Right atrium auricular region (tissue), 2 donors: ENCODE data around the gene DBN1. TPM values are rescaled to one million over a fixed set of nuclear protein-coding genes. Genes with fewer than 3 reads are reported as not detected.
A peak's percentile ranks its signal among the peaks of the same experiment; 100 is the strongest.

Source experiments
- DNase-seq: peaks from one replicate; pipeline ENCODE4 v3.0.0-alpha.2; 2019; ENCODE audit warnings: low spot score
- H3K27ac ChIP-seq, 2 donors: fragments of 200-600 bp; sonication (generic); 1 replicate in 1 of 2; 2 replicates in 1 of 2; pipeline ENCODE4 v1.5.1; 2016 to 2019
- H3K27me3 ChIP-seq, 2 donors: fragments of 200-600 bp; sonication (generic); one replicate each; pipeline versions ENCODE4 v1.5.1 to v1.6.0; 2017 to 2019
- H3K36me3 ChIP-seq: fragments of 200-600 bp; sonication (generic); one replicate; pipeline ENCODE4 v1.5.1; 2016
- H3K4me1 ChIP-seq, 2 donors: fragments of 200-600 bp; sonication (generic); one replicate each; pipeline versions ENCODE4 v1.5.1 to v1.6.0; 2017 to 2019
- H3K4me3 ChIP-seq, 2 donors: fragments of 200-600 bp; sonication (generic); 1 replicate in 1 of 2; 2 replicates in 1 of 2; pipeline ENCODE4 v1.5.1; 2017 to 2019; ENCODE audit warnings: mild to moderate bottlenecking in 1 of 2, moderate library complexity in 1 of 2
- H3K9me3 ChIP-seq, 2 donors: fragments of 200-600 bp; sonication (generic); one replicate each; pipeline ENCODE4 v1.5.1; 2019
- total RNA-seq, 2 donors: library from RNA; depleted of rRNA; stranded (reverse); fragments of >200 nt; gene quantifications; one replicate each; pipeline ENCODE4 v1.1.0, GENCODE V29; 2016
- TF ChIP-seq, protein P1 (sequence below), 2 donors: fragments of 200-600 bp; sonication (generic); IDR thresholded peaks; one replicate each; pipeline ENCODE4 v1.5.1; 2019; ENCODE audit warnings: antibody characterized with exemption in 2 of 2

DBN1 gene
- total RNA-seq, 2 donors from 2014 or later = 25.0 to 47.2 TPM

DNA sequence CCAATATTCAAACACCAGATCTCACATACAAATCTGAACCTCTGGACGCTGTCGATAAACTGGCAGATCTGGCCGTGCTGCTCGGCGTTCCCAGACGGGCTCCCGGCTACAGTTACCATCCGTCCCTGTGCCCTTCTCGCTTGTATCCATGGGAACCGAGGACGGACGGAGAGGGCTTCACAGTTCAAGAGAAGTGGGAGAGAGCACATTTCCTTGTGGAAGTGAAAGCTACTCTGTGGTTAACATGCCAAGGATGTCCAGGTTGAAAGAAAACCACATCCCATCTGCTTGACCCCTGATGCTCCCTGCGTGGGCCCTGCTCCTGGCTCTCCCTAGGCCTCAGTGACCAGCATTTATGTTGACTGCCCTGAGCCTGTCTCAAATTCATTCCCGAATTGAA, 6.3 kb upstream of the DBN1 start:
- no peak for DNase-seq

DNA sequence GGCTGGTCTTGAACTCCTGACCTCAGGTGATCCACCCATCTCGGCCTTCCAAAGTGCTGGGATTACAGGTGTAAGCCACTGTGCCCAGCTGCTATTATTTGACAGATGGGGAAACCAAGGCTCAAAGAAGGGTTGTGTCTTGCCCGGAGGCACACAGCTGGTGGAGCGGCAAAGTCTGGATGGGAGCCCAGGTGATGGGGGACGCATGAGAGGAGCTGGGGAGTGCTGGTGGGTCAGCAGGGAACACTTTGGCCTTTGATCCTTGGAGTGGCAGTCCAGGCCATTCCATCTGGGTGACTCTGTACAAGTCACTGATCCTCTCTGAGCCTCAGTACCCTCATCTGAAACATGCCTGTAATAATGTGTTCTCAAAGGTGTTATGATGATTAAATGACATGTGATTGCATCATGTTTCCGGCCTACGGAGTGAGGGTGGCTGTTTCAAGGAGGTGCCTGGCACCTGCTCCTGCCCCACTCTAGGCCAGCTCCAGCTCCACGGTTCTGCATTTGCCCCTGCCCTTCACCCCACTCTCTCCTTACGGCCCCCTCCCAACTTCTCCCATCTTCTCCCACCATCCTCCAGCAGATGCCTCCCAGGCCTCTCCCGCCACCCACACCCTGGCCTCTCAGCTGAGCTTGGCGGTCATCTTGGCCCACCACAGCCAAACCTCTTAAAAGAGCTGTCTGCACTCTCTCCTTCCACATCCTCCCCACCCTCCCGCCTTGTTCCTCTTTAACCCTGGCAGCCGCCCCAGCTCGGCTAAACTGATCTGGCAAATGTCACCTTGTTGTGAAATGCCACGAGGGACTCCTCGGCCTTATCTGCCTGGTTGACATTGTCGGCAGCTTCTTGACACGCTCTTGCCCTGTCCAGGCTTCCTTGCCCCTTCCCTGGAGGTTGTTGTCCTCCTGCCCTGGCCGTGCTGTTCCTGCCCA, 5.5 kb upstream of the DBN1 start:
- peaks cover 0 to 5% of the 10 kb centered on the region in 2 donors for H3K27me3 ChIP-seq
- peak overlapping the region; percentile 67 to 71 for H3K27ac ChIP-seq
- H3K9me3 ChIP-seq = no peaks in the 10 kb centered on the region
- H3K4me3 ChIP-seq = no peak overlapping the region
- DNase-seq = peak; percentile 96
- peaks cover 0 to 45% of the 10 kb centered on the region in 2 donors for H3K4me1 ChIP-seq
- peaks cover 8% of the 10 kb centered on the region for H3K36me3 ChIP-seq
- TF ChIP-seq, protein P1, sequence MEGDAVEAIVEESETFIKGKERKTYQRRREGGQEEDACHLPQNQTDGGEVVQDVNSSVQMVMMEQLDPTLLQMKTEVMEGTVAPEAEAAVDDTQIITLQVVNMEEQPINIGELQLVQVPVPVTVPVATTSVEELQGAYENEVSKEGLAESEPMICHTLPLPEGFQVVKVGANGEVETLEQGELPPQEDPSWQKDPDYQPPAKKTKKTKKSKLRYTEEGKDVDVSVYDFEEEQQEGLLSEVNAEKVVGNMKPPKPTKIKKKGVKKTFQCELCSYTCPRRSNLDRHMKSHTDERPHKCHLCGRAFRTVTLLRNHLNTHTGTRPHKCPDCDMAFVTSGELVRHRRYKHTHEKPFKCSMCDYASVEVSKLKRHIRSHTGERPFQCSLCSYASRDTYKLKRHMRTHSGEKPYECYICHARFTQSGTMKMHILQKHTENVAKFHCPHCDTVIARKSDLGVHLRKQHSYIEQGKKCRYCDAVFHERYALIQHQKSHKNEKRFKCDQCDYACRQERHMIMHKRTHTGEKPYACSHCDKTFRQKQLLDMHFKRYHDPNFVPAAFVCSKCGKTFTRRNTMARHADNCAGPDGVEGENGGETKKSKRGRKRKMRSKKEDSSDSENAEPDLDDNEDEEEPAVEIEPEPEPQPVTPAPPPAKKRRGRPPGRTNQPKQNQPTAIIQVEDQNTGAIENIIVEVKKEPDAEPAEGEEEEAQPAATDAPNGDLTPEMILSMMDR (IDR thresholded peaks at IDR 0.05) = no peak

More for the DNA sequence above, 6.3 kb upstream of the DBN1 start:
- peaks cover 9% of the 10 kb centered on the region for H3K36me3 ChIP-seq
- TF ChIP-seq, protein P1 (IDR thresholded peaks at IDR 0.05) = no peak
- peak overlapping the region; percentile 67 to 71 for H3K27ac ChIP-seq
- peaks cover 0 to 37% of the 10 kb centered on the region in 2 donors for H3K4me1 ChIP-seq
- H3K9me3 ChIP-seq = no peaks in the 10 kb centered on the region
- peaks cover 0 to 5% of the 10 kb centered on the region in 2 donors for H3K27me3 ChIP-seq
- H3K4me3 ChIP-seq = no peak overlapping the region

DNA sequence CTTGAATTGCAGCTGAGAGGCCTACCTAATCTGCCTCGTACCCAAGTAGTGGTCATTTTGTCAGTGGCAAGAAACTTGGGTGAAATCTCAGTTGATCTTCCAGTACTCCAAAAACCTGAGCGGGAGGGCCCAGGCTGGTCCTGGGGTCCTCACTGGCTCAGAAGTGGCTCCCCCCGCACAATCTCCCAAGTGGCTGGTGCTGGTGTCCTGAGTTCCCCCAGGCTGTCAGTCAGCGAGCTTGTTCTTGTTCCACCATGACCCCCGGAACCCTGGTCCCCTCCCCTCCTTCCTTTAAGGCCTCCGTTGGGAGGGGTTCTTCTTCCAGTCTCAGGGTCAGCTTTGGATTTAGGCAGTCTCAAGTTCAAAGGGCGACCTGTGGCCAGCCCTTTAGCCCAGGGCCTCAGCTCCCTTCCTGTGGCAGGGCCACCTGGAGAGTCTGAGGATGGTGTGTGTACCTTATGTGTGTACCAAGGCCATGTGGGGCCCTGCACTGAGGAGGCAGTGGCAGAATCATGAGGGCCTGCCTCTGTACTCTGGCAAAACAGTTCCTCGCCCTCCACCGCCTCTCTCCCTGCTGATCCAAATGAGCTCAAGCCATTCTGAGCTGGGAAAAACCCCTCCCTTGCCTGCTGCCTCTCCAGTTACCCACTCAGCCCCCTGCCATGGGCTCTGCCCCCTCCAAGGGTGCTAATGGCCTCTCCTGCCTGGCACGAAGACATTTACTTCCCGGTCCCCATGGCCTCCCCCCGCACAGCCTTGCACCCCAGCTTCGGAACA, 4.5 kb upstream of the DBN1 start:
- peaks cover 0 to 5% of the 10 kb centered on the region in 2 donors for H3K27me3 ChIP-seq
- DNase-seq = no peak

DNA sequence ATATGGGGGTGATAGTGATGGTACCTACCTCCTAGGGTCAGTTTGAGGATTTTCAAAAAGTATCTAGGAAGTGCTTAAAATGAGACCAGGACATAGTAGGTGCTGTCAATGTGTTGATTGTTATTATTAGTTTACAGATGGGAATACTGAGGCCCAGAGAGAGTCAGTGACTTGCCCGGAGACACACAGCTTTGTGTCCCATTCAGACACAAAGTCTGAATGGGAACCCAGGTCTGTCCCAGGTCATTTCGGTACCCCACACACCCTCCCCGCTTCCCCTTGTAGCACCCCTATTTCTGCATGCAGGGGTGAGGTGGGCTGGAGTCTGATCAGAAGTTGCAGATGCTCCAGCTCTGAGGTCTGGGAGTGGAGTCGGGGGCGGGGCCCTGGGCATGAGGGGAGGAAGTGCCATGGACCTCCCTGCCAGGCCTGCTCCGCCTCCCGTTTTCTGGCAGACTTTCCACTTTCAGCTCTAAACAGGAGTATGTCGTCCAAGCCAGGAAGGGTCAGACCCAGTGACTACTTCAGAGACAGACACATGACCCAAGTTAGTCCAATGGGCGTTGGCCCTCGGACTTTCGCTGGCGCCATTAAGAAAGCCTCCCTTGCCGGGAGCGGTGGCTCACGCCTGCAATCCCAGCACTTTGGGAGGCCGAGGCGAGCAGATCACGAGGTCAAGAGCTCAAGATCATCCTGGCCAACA, 3.2 kb upstream of the DBN1 start:
- peak; percentile 83 for DNase-seq
- H3K27me3 ChIP-seq = peaks cover 0 to 5% of the 10 kb centered on the region in 2 donors
- no peaks in the 10 kb centered on the region for H3K9me3 ChIP-seq
- H3K27ac ChIP-seq = peak overlapping the region in 1 of 2 donors; percentile 16
- TF ChIP-seq, protein P1 (IDR thresholded peaks at IDR 0.05) = no peak
- no peaks in the 10 kb centered on the region for H3K36me3 ChIP-seq
- H3K4me1 ChIP-seq = peaks cover 0 to 61% of the 10 kb centered on the region in 2 donors
- no peak overlapping the region for H3K4me3 ChIP-seq

More for the DNA sequence above, 4.5 kb upstream of the DBN1 start:
- H3K4me1 ChIP-seq = peaks cover 0 to 49% of the 10 kb centered on the region in 2 donors
- H3K4me3 ChIP-seq = no peak overlapping the region
- peak overlapping the region in 1 of 2 donors; percentile 67 for H3K27ac ChIP-seq
- TF ChIP-seq, protein P1 (IDR thresholded peaks at IDR 0.05) = no peak
- no peaks in the 10 kb centered on the region for H3K36me3 ChIP-seq
- H3K9me3 ChIP-seq = no peaks in the 10 kb centered on the region
